HepG2 (cell line): ENCODE results near the gene PLK5. TPM values are rescaled to one million over a fixed set of nuclear protein-coding genes. Genes with fewer than 3 reads are reported as not detected.

ENCODE experiments used
- ARID4A ChIP-seq: sonication (generic); formaldehyde crosslinking; IDR thresholded peaks from 2 replicates; pipeline ENCODE4 v1.5.0; 2020; ENCODE audit warnings: mild to moderate bottlenecking, missing genetic modification reagents, borderline replicate concordance
- CC2D1A ChIP-seq: sonication (generic); formaldehyde crosslinking; IDR thresholded peaks from 2 replicates; pipeline ENCODE4 v1.8.1; 2023; ENCODE audit warnings: mild to moderate bottlenecking, missing genetic modification reagents
- CHD4 ChIP-seq: fragments of 200-600 bp; sonication (generic); IDR thresholded peaks from 2 replicates; pipeline ENCODE4 v1.7.0; 2017; ENCODE audit warnings: mild to moderate bottlenecking, low read length, borderline replicate concordance
- SIX4 ChIP-seq: sonication (generic); formaldehyde crosslinking; IDR thresholded peaks from 2 replicates; pipeline ENCODE4 v1.4.0; 2020; ENCODE audit warnings: missing genetic modification reagents
- SKI ChIP-seq: fragments of 450-650 bp; IDR thresholded peaks from one replicate; pipeline ENCODE4 v1.6.1; 2018; ENCODE audit warnings: mild to moderate bottlenecking; ENCODE audit not compliant: partially characterized antibody
- SMAD9 ChIP-seq: sonication (generic); formaldehyde crosslinking; IDR thresholded peaks from 2 replicates; pipeline ENCODE4 v1.5.1; 2020; ENCODE audit warnings: mild to moderate bottlenecking, missing genetic modification reagents
- SP5 ChIP-seq: IDR thresholded peaks from 2 replicates; pipeline ENCODE4 v1.6.1; 2016; ENCODE audit warnings: low read depth, borderline replicate concordance
- SPEN ChIP-seq: sonication (generic); formaldehyde crosslinking; IDR thresholded peaks from 2 replicates; pipeline ENCODE4 v1.5.1; 2020; ENCODE audit warnings: low read depth, mild to moderate bottlenecking, missing genetic modification reagents
- ZMYM4 ChIP-seq: sonication (generic); formaldehyde crosslinking; IDR thresholded peaks from 2 replicates; pipeline ENCODE4 v1.8.1; 2023; ENCODE audit warnings: mild to moderate bottlenecking, missing genetic modification reagents
- ZNF556 ChIP-seq: sonication (generic); formaldehyde crosslinking; IDR thresholded peaks from 2 replicates; pipeline ENCODE4 v1.4.0; 2020; ENCODE audit warnings: mild to moderate bottlenecking, missing genetic modification reagents, borderline replicate concordance
- ZNF737 ChIP-seq: sonication (generic); formaldehyde crosslinking; IDR thresholded peaks from 2 replicates; pipeline ENCODE4 v1.5.0; 2020; ENCODE audit warnings: missing genetic modification reagents, mild to moderate bottlenecking, borderline replicate concordance
- ZSCAN20 ChIP-seq: sonication (generic); formaldehyde crosslinking; IDR thresholded peaks from 2 replicates; pipeline ENCODE4 v1.4.0; 2020; ENCODE audit warnings: missing genetic modification reagents, mild to moderate bottlenecking, borderline replicate concordance
- polyA plus RNA-seq, 8 experiments: library from polyadenylated mRNA; depleted of rRNA in 3 of 8; stranded (reverse) in 7 of 8; unstranded in 1 of 8; fragments of >200 nt; fragmentation: Illumina TruSeq in 4 of 8; extraction: Trizol in 4 of 8; gene quantifications; 2 replicates each; pipeline versions ENCODE4 v1.2.1 to v1.2.3, GENCODE V29; 2011 to 2016; ENCODE audit warnings: low read depth in 4 of 8, missing spikeins in 1 of 8, mixed read lengths in 1 of 8; ENCODE audit not compliant: insufficient read depth in 1 of 8
- total RNA-seq, 5 experiments: library from RNA; depleted of rRNA; stranded (reverse); fragments of >200 nt; fragmentation: Illumina TruSeq; extraction: Trizol; gene quantifications; 2 replicates each; pipeline ENCODE4 v1.2.3, GENCODE V29; 2016; ENCODE audit warnings: low read depth in 1 of 5
- TF ChIP-seq, protein P1 (sequence below): IDR thresholded peaks from 2 replicates; pipeline ENCODE4 v1.6.1; 2016
- TF ChIP-seq, protein P2 (sequence below): sonication (generic); formaldehyde crosslinking; IDR thresholded peaks from 2 replicates; pipeline ENCODE4 v1.4.0; 2020; ENCODE audit warnings: missing genetic modification reagents
- TF ChIP-seq, protein P3 (sequence below): sonication (generic); formaldehyde crosslinking; IDR thresholded peaks from 2 replicates; pipeline ENCODE4 v1.5.0; 2020; ENCODE audit warnings: missing genetic modification reagents

The PLK5 gene
- total and polyA plus RNA-seq, 2 of the 13 experiments (the other 11 are each of a cell fraction or from before 2014, with no cell fraction given), result not detected

- no peak for TF ChIP-seq CHD4
- TF ChIP-seq, protein P1, sequence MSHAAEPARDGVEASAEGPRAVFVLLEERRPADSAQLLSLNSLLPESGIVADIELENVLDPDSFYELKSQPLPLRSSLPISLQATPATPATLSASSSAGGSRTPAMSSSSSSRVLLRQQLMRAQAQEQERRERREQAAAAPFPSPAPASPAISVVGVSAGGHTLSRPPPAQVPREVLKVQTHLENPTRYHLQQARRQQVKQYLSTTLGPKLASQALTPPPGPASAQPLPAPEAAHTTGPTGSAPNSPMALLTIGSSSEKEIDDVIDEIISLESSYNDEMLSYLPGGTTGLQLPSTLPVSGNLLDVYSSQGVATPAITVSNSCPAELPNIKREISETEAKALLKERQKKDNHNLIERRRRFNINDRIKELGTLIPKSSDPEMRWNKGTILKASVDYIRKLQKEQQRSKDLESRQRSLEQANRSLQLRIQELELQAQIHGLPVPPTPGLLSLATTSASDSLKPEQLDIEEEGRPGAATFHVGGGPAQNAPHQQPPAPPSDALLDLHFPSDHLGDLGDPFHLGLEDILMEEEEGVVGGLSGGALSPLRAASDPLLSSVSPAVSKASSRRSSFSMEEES, result 0 out of 2 replicates have a peak, but pooled peaks have one; percentile 31
- TF ChIP-seq CC2D1A (CRISPR knock-in tag), result 0 out of 2 replicates have a peak, but pooled peaks have one; percentile 76
- TF ChIP-seq SPEN (CRISPR knock-in tag), result 0 out of 2 replicates have a peak, but pooled peaks have one; percentile 67
- TF ChIP-seq, protein P2, sequence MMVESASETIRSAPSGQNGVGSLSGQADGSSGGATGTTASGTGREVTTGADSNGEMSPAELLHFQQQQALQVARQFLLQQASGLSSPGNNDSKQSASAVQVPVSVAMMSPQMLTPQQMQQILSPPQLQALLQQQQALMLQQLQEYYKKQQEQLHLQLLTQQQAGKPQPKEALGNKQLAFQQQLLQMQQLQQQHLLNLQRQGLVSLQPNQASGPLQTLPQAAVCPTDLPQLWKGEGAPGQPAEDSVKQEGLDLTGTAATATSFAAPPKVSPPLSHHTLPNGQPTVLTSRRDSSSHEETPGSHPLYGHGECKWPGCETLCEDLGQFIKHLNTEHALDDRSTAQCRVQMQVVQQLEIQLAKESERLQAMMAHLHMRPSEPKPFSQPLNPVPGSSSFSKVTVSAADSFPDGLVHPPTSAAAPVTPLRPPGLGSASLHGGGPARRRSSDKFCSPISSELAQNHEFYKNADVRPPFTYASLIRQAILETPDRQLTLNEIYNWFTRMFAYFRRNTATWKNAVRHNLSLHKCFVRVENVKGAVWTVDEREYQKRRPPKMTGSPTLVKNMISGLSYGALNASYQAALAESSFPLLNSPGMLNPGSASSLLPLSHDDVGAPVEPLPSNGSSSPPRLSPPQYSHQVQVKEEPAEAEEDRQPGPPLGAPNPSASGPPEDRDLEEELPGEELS (CRISPR knock-in tag), result no peak
- TF ChIP-seq, protein P3, sequence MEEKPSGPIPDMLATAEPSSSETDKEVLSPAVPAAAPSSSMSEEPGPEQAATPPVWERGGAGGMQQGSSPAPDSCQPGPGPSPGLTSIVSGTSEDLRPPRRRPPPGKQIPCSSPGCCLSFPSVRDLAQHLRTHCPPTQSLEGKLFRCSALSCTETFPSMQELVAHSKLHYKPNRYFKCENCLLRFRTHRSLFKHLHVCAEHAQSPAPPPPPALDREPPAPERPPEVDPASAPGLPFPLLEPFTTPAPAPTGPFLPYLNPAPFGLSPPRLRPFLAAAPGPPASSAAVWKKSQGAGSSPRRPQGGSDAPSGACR (CRISPR knock-in tag), result no peak; the same call in 1 of the 2 replicates
- no peak for TF ChIP-seq ZNF737
- no peak for TF ChIP-seq SIX4 (CRISPR knock-in tag)
- no peak for TF ChIP-seq SKI
- peak; percentile 70 for TF ChIP-seq ZMYM4 (CRISPR knock-in tag)
- TF ChIP-seq ARID4A, result peak; percentile 89
- no peak for TF ChIP-seq ZSCAN20 (CRISPR knock-in tag)
- TF ChIP-seq SMAD9 (CRISPR knock-in tag), result no peak
- TF ChIP-seq ZNF556, result no peak
- TF ChIP-seq SP5 (CRISPR knock-in tag), result peak; percentile 48
Observed at GRCh38 chr19:1490311-1491113, 33.4 kb upstream of the PLK5 start, which contains the start of gene PCSK4 (continued).
